Measurements from ENCODE around the gene RIBC2.
"Not testable (repeated sequence)": the region's sequence is repeated elsewhere in the genome, so short reads cannot be mapped to it uniquely, and the experiment has no call there.

Gene RIBC2

DNA sequence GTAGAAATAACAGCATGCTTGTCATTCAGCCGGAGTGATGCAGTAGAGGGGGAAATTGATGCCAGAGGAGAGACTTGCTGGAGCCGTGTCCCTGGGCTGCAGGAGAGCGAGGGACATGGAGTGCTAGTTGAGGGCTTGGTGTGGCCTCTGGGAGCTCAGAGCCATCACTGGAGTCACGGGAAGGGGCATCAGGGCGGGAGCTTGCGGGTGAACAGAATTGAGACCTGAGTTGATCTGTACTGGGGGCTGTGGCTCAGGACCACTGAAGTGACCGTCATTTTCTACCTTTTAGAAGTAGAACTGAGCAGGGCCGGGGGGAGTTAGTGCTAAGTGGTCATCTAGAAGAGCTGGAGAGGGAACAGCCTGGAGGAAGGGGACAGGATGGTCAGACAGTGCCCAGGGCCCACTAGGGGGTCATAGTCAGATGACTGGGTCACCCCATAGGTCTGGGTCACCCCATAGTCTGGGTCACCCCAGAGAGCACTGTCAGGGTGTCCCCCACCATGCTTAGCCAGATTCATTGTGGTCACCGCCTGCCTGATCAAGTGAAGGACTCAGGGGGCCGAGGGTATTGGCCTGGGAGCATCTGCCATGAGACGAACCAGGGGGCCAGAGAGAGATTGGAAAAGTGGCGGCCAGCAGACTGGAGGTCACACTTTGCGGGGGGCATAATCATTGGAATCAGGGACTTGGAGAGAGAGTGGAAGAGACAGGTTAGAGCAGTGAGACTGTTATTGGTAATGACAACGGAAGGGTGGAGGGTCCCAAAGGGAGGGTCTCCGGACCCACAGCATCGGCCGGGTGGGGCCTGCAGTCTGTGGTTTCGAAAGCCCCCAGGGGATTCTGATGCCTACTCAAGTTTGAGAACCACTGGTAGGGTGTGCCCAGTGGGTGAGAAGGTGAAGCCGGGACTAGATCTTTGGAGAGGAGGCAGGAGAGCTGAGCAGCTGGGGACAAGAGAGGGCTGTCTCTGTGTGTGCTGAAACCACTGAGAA is 15.2 kb downstream of the RIBC2 start:
- peaks cover 0 to 35% of the 10 kb centered on the region in 2 donors for H3K27me3 Mint-ChIP-seq
- DNase-seq: no peak
- ATAC-seq (replicated peaks): no peak
- peaks cover 0 to 2% of the 10 kb centered on the region in 2 donors for H3K9me3 Mint-ChIP-seq
- H3K27ac Mint-ChIP-seq: peak overlapping the region in 1 of 2 donors; percentile 55
- peaks cover 0 to 3% of the 10 kb centered on the region in 2 donors for H3K4me1 Mint-ChIP-seq (ENCODE audit: low read depth in 2 of 2)
- H3K36me3 Mint-ChIP-seq (ENCODE audit: insufficient read depth): no peaks in the 10 kb centered on the region
- H3K4me3 Mint-ChIP-seq: no peak overlapping the region

DNA sequence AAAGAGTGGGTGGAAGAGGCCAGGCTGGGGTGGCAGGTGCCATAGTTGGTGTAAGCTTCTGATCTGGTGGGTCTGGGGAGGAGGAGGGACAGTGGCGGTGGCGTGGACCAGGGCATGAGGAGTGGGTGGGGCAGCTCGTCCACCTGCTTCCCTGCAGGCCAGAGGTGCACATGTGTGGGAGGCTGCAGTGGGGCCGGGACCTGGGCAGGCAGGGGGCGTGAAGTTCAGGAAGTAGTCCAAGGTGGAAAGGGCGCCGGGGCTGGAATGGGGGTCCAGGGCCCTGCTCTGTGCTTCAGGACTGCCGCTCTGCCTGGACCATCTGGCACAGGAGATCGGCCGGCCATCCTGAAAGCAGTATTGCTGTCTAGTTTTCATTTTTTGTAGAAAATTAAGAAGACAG is 15.9 kb downstream of the RIBC2 start:
- peaks cover 0 to 35% of the 10 kb centered on the region in 2 donors for H3K27me3 Mint-ChIP-seq
- peaks cover 0 to 2% of the 10 kb centered on the region in 2 donors for H3K9me3 Mint-ChIP-seq
- DNase-seq (no peak), ATAC-seq (replicated peaks) (no peak)
- H3K4me3 Mint-ChIP-seq: no peak overlapping the region
- H3K27ac Mint-ChIP-seq: peak overlapping the region in 1 of 2 donors; percentile 55
- peaks cover 0 to 3% of the 10 kb centered on the region in 2 donors for H3K4me1 Mint-ChIP-seq (ENCODE audit: low read depth in 2 of 2)
- no peaks in the 10 kb centered on the region for H3K36me3 Mint-ChIP-seq (ENCODE audit: insufficient read depth)

DNA sequence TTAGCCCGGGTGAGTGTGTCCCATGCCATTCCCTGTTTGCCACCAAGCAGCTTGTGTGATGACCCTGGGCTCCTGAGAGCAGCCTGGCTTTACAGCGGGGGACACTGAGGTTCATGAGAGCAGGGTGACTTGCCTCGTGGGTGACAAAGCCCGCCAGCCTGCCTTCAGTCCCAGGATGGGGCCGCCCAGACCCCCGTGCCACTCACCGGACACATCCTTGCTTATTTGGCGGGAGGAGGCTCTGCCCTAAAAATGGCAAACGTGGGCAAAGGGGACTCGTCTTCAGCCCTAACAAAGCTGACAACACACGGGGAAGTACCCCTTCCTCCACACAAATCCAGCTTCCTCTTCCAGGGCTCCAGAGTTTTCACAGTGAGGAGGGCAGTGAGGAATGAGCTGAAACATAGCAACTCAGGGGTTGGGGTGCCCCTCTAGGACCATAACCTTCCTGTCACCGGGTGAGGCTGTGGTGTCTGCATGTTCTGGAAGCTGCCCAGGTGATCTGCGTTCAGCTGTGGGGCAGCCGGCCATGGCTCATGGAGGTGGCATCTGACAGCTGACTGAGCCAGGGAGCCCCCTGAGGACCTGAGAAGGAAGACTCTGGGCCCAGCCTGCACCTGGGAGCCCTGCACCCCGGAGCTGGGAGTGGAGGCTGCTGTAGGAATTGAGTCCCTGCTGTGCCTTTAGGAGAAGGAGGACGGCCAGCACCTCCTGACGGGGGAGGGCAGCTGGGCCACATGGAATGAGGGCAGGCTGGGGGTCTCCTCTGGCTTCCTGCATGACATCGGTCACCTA is 16.7 kb downstream of the RIBC2 start:
- H3K27ac Mint-ChIP-seq: no peak overlapping the region
- H3K36me3 Mint-ChIP-seq (ENCODE audit: insufficient read depth): no peaks in the 10 kb centered on the region
- no peak overlapping the region for H3K4me3 Mint-ChIP-seq
- H3K4me1 Mint-ChIP-seq (ENCODE audit: low read depth in 2 of 2): peaks cover 1 to 5% of the 10 kb centered on the region in 2 donors
- H3K27me3 Mint-ChIP-seq: peaks cover 0 to 35% of the 10 kb centered on the region in 2 donors
- ATAC-seq (replicated peaks): no peak
- no peak for DNase-seq
- H3K9me3 Mint-ChIP-seq: peaks cover 0 to 2% of the 10 kb centered on the region in 2 donors

GRCh38 chr22:45430871-45431270 is 17.4 kb downstream of the RIBC2 start:
- DNase-seq: no peak
- Mint-ChIP-seq H3K4me1 (ENCODE audit: low read depth in 2 of 2) (peaks cover 6 to 12% of the 10 kb centered on the region in 2 donors), H3K27me3 (peaks cover 0 to 34% of the 10 kb centered on the region in 2 donors), H3K36me3 (ENCODE audit: insufficient read depth) (no peaks in the 10 kb centered on the region), H3K27ac (no peak overlapping the region), H3K9me3 (peaks cover 0 to 2% of the 10 kb centered on the region in 2 donors), H3K4me3 (no peak overlapping the region)
- no peak for ATAC-seq (replicated peaks)

- H3K36me3 Mint-ChIP-seq (ENCODE audit: insufficient read depth): no peaks in the 10 kb centered on the region
- H3K4me3 Mint-ChIP-seq: peak overlapping the region in 1 of 2 donors; percentile 43
- peaks cover 6 to 15% of the 10 kb centered on the region in 2 donors for H3K4me1 Mint-ChIP-seq (ENCODE audit: low read depth in 2 of 2)
- H3K27ac Mint-ChIP-seq: no peak overlapping the region
- no peaks in the 10 kb centered on the region for H3K27me3 Mint-ChIP-seq
- no peak for DNase-seq
- no peak for ATAC-seq (replicated peaks)
- H3K9me3 Mint-ChIP-seq: no peaks in the 10 kb centered on the region
Observed at GRCh38 chr22:45434981-45435380, 21.5 kb downstream of the RIBC2 start.

- Mint-ChIP-seq H3K9me3 (no peaks in the 10 kb centered on the region), H3K36me3 (ENCODE audit: insufficient read depth) (no peaks in the 10 kb centered on the region), H3K4me1 (ENCODE audit: low read depth in 2 of 2) (peaks cover 6 to 16% of the 10 kb centered on the region in 2 donors), H3K27me3 (peaks cover 1 to 3% of the 10 kb centered on the region in 2 donors), H3K4me3 (peak overlapping the region in 1 of 2 donors; percentile 43), H3K27ac (no peak overlapping the region)
- DNase-seq: peak; percentile 74 to 79 (median 78)
- peak; percentile 90 for ATAC-seq (replicated peaks)
Observed at GRCh38 chr22:45435544-45436139, 22.1 kb downstream of the RIBC2 start.

- ATAC-seq (replicated peaks); H3K36me3 Mint-ChIP-seq (ENCODE audit: insufficient read depth); H3K4me3 Mint-ChIP-seq; H3K27ac Mint-ChIP-seq; H3K9me3 Mint-ChIP-seq: not testable (repeated sequence)
- Mint-ChIP-seq H3K27me3 (peaks cover 10 to 14% of the 10 kb centered on the region in 2 donors), H3K4me1 (ENCODE audit: low read depth in 2 of 2) (peaks cover 9 to 23% of the 10 kb centered on the region in 2 donors)
- DNase-seq: peak in 2 of 3 experiments; percentile 6 to 28
Observed at GRCh38 chr22:45436871-45437517, 23.5 kb downstream of the RIBC2 start.

DNA sequence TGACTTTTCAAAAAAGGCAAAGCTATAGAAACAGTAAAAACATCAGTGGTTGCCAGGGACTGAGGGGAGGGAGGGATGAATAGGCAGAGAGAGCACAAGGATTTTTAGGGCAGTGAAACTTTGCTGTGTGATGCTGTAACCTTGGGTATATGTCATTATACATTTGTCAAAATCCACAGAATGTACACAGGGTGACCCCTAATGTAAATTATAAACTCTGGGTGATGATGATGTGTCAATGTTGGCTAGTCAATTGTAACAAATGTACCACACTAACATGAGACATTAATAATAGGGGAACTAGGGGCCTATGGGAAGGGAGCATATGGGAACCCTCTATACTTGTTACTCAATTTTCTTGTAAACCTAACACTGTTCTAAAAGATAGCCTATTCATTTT is 24.8 kb downstream of the RIBC2 start:
- Mint-ChIP-seq H3K27ac (no peak overlapping the region), H3K9me3 (no peaks in the 10 kb centered on the region), H3K27me3 (peaks cover 10 to 25% of the 10 kb centered on the region in 2 donors)

GRCh38 chr22:45440688-45441087 is 27.2 kb downstream of the RIBC2 start:
- DNase-seq; H3K9me3 Mint-ChIP-seq; ATAC-seq (replicated peaks); H3K36me3 Mint-ChIP-seq (ENCODE audit: insufficient read depth): not testable (repeated sequence)
- peak overlapping the region; percentile 47 to 60 for H3K4me3 Mint-ChIP-seq
- peaks cover 4 to 13% of the 10 kb centered on the region in 2 donors for H3K4me1 Mint-ChIP-seq (ENCODE audit: low read depth in 2 of 2)
- peaks cover 10 to 25% of the 10 kb centered on the region in 2 donors for H3K27me3 Mint-ChIP-seq
- peak overlapping the region in 1 of 2 donors; percentile 86 for H3K27ac Mint-ChIP-seq

More for the DNA sequence above, 24.8 kb downstream of the RIBC2 start:
- ATAC-seq (replicated peaks) (no peak), DNase-seq (no peak)
- Mint-ChIP-seq H3K4me1 (ENCODE audit: low read depth in 2 of 2) (peaks cover 9 to 20% of the 10 kb centered on the region in 2 donors), H3K4me3 (no peak overlapping the region), H3K36me3 (ENCODE audit: insufficient read depth) (no peaks in the 10 kb centered on the region)

GRCh38 chr22:45441138-45441537 is 27.6 kb downstream of the RIBC2 start:
- Mint-ChIP-seq H3K4me1 (ENCODE audit: low read depth in 2 of 2) (peaks cover 4 to 11% of the 10 kb centered on the region in 2 donors), H3K36me3 (ENCODE audit: insufficient read depth) (no peaks in the 10 kb centered on the region), H3K27me3 (peaks cover 10 to 25% of the 10 kb centered on the region in 2 donors), H3K27ac (peak overlapping the region in 1 of 2 donors; percentile 86), H3K4me3 (peak overlapping the region; percentile 47 to 60), H3K9me3 (no peaks in the 10 kb centered on the region)
- ATAC-seq (replicated peaks) (peak; percentile 61), DNase-seq (no peak)

DNA sequence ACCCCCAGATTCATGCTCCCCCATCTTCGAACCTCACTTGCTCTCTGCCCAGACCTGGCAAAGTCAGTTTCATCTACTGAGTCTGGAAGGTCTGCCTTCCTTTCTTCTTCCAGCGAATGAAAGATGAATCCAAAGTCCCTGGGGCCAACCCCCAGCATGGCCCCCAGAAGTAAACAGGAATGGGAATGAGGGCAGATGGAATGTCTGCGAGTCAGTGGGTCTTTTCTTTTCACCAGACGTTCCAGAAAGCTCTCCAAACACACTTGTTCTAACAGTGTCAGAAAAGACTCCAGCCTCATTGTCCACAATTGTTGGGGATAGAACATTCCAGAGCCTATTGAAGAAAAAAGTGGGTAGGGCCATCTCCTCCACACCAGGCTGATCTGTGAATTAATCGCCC is 28.6 kb downstream of the RIBC2 start:
- H3K4me3 Mint-ChIP-seq: no peak overlapping the region
- DNase-seq (no peak), ATAC-seq (replicated peaks) (no peak)
- H3K36me3 Mint-ChIP-seq (ENCODE audit: insufficient read depth): no peaks in the 10 kb centered on the region
- peaks cover 10 to 25% of the 10 kb centered on the region in 2 donors for H3K27me3 Mint-ChIP-seq
- H3K4me1 Mint-ChIP-seq (ENCODE audit: low read depth in 2 of 2): peaks cover 4 to 10% of the 10 kb centered on the region in 2 donors
- H3K9me3 Mint-ChIP-seq: no peaks in the 10 kb centered on the region
- peak overlapping the region in 1 of 2 donors; percentile 41 for H3K27ac Mint-ChIP-seq

DNA sequence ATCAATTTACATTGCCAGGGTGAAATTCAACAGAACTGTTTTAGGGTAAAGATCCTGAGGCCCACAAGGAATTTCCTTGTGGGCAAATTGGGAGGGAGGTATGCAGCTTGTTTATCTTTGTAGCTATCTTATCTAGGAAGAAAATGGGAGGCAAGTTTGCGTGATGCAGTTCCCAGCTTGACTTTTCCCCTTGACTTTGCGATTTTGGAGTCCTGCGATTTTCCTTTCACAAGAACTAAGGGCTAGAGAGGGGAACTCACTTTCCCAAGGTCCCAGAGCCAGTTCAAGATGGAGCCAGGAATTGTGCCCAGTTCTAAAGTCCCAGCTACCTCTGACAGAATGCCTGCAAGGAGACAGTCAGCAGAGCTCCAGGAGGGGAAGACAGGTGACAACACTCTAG is 30.7 kb downstream of the RIBC2 start:
- H3K4me1 Mint-ChIP-seq (ENCODE audit: low read depth in 2 of 2): peaks cover 4 to 8% of the 10 kb centered on the region in 2 donors
- no peak overlapping the region for H3K27ac Mint-ChIP-seq
- H3K36me3 Mint-ChIP-seq (ENCODE audit: insufficient read depth): no peaks in the 10 kb centered on the region
- DNase-seq (no peak), ATAC-seq (replicated peaks) (no peak)
- no peaks in the 10 kb centered on the region for H3K9me3 Mint-ChIP-seq
- peaks cover 10 to 25% of the 10 kb centered on the region in 2 donors for H3K27me3 Mint-ChIP-seq
- H3K4me3 Mint-ChIP-seq: no peak overlapping the region

Data from effector memory CD8-positive, alpha-beta T cell (primary cell).